Occipital lobe (tissue), 2 donors: ENCODE measurements around the gene OR51M1. TPM values are rescaled to one million over a fixed set of nuclear protein-coding genes. Genes with fewer than 3 reads are reported as not detected.
"Not testable (repeated sequence)": the region's sequence is repeated elsewhere in the genome, so short reads cannot be mapped to it uniquely, and the experiment has no call there.

Experiments
- DNase-seq: peaks from one replicate; lab custom pipeline; 2025; lab: John Stamatoyannopoulos, UW
- total RNA-seq: library from RNA; depleted of rRNA; stranded (reverse); fragments of >200 nt; gene quantifications from one replicate; pipeline ENCODE4 v1.2.3, GENCODE V29; 2014

OR51M1 gene
- total RNA-seq, result not detected

- DNase-seq, result no peak
These were observed at the start of gene OR51M1 for GRCh38 chr11:5383576-5383975. Gene OR51M1, plus strand, starts transcription at chr11:5383812. Its CDS starts 5,587 bp downstream, at chr11:5389399.

- no peak for DNase-seq
These were observed 48.4 kb upstream of the OR51M1 start for GRCh38 chr11:5335170-5335569.

DNA sequence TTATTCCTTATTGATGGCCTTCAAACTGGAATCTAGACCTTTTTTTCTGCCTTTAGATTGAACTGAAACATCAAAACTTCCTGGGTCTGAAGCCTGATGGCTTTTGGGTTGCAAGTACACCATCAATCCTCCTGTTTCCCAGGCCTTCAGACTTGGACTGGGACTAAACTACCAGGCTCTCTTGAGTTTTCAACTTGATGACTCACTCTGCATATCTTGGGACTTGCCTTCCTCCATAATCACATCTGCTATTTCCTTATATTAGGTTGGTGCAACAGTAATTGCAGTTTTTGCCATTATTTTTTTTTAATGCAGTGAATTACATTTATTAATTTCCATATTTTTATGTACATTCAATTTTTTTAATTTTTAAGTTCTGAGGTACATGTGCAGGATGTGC lies 47.3 kb upstream of the OR51M1 start:
- DNase-seq, result no peak

GRCh38 chr11:5337253-5337652 lies 46.4 kb upstream of the OR51M1 start:
- not testable (repeated sequence) for DNase-seq

GRCh38 chr11:5339771-5340322 lies 43.8 kb upstream of the OR51M1 start:
- DNase-seq, result no peak

DNA sequence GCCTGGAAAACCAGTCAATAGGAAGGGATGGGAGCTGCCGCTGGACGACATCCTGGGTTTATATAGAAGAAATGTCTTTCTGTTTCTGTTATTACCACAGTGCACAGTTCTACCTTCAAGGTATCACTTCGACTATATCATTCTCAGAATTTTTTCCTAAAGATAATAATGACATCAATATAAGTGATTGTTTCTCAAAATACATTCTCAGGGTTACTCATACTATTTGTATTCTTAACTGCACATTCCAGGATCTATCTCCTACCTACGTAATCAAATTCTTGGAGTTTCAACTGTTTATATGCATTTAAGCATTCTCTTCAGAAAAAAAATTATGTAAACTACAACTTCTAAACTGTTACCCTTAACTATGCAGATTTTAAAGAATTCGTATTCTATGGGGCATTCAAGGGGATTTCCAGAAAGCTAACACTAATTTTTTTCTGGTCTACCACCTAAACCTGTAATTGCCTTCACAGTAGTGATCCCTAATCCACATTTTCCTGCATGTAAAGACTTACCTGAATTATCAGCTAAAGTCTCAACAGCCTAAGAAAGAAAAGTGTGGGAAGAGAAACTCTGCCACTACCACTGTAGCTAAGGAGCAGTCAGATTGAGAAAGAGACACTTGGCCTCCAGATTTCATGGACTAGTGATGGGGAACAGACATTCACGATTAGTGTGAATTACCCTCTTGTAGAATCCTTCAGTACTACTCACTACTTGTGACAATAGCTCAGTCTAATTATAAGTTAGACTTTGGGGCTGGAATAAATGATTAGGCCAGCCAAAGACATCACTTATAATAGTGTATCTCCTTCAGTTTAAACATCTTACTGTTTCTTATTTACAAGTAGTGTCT lies 39.9 kb upstream of the OR51M1 start, which contains the start of gene OR51B5:
OR51B5 (minus strand) TSS at position 51 of the 862 bp plus-strand sequence; CDS start at position 51, 0 bp downstream.
- no peak for DNase-seq

GRCh38 chr11:5345831-5346230 lies 37.8 kb upstream of the OR51M1 start:
- DNase-seq, result no peak

- no peak for DNase-seq
These were observed 34.9 kb upstream of the OR51M1 start for GRCh38 chr11:5348551-5349194.

DNA sequence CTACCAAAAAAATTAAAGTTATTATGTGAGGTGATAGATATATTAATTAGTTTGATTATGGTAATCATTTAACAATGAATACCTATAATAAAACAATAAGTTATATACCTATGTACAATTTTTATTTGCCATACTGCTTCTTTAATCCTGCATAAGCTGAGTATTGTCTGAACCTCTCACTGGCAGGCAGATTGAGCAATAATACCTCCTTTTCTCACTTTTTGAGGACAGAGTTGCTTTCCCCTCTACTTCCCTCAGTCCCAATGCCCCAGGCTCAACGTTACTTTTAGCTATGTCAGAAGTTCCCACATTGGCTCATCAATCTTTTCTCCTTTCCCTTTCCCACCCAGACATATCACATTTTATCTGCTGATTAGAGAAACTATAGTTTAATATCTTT lies 34.1 kb upstream of the OR51M1 start:
- DNase-seq, result no peak

- no peak for DNase-seq
These were observed 32.4 kb upstream of the OR51M1 start, which contains the start of gene OR51B6 for GRCh38 chr11:5351208-5351607. Gene OR51B6, plus strand, starts transcription at chr11:5351508. Its CDS starts 0 bp downstream, at chr11:5351508.

- not testable (repeated sequence) for DNase-seq
These were observed 27.6 kb upstream of the OR51M1 start for GRCh38 chr11:5356031-5356430.

- no peak for DNase-seq
These were observed 21.5 kb upstream of the OR51M1 start for GRCh38 chr11:5362017-5362625.

DNA sequence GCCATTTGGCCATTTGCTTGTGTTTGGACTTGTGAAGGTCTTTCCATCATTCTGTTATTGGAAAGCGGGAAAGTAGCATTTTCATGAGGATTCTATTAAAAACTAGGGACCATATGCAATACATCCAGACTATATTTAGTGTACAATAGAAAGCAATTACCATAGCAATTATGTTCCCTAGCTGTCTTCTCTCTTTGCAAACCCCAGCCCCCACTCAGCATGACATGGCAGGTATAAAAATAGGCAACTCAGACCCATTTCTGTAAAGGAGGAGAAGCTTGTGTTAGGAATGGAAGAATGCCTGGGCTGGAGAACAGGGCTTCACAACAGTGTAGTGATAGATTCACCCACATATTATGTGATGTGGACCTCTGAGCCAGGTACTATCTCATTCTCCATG lies 19.9 kb upstream of the OR51M1 start:
- no peak for DNase-seq

DNA sequence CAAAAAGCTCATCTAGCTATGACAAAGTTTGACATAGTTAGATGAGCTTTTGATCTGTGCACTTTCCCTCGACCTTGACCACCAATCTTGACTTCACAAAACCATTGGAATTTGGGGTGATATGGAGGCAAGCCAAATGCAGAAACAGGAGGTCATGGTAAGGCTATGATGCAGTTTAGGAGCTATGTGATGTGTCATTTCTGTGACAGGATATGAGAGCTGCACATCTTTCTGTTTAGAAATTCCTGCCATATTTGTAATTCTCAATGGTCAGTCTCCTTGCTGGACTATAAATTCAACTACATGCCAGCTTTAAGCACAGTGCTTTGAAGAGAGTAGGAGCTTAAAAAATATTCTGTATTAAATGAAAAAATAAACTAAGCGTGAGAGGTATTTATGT lies 19.4 kb upstream of the OR51M1 start:
- no peak for DNase-seq

- not testable (repeated sequence) for DNase-seq
These were observed 17.2 kb upstream of the OR51M1 start for GRCh38 chr11:5366365-5366764.

- DNase-seq, result no peak
These were observed 16.8 kb upstream of the OR51M1 start for GRCh38 chr11:5366856-5367255.

DNA sequence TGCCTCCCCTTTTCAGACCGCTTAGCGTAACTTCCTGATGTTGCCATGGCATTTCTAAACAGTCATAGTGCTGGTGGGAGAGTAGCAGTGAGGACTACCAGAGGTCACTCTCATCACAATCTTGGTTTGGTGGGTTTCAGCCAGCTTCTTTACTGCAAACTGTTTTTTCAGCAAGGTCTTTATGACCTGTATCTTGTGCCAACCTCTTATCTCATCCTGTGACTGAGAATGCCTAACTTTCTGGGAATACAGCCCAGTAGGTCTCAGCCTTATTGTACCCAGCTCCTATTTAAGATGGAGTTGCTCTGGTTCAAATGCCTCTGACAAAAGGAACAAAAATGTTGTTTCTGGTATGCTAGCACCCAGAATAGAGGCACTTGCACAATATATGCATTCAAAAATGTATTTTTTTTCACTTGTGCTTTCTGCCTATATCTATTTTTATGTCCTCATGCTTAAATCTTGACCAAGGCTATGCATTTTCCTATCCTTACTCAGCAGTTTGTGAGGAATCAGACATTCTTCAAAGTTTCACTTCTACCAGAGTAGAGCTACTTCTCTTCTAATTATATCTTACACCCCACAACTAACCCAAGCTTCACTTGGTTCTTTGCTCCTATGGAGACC lies 16.1 kb upstream of the OR51M1 start:
- DNase-seq, result no peak

DNA sequence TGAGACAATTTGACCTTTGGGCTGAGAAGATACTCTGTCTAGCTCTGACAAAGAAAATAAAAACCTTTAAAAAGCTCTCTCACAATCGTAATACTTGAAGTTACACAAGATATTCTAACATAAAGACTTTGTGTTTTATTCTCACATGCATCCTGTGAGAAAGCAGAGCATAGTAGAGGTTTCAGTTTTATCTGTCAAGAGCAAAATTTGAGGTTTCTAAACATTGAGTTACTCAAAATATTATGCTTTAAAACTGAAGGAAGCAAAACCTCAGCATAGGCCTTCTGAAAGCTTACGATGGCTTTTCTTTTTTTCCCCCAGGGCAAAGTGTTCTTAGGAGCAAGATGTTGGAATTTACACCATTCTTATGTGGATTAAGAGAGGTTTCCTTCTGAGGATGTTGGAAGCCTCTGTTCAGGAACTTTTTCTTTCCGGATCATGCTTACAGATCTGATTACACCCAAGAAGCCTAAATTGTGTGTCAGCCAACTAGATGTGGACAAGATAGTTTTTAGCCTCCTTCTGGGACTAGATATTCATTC lies 15.0 kb upstream of the OR51M1 start:
- DNase-seq, result no peak

GRCh38 chr11:5369789-5370188 lies 13.8 kb upstream of the OR51M1 start:
- no peak for DNase-seq

DNA sequence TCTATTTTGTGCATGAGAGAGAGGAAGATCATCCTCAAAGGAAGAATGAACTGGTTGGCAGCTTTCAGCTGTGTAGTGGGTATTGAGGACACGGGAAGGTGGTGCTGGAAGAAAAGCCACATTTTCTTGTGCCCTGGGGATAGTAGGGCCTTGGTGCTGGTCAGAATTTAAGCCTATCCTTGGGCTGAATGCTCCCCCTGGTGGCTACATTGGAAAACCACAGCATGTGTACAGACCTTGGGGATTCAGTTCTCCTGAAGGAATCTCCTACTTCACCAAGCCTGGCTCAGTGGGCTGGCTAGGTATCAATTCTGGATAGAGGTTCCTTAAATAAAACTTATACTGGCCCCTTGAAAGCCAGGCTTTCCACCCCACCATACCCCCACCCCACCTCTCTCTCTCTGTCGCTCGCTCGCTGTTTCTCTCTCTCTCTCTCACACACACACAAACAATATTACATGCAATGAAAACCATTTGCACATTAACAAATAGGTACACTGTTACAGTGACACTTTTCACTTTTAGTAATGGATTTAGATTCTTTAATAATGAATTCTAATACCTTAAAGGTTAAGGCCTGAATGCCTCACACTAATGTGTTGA lies 2.8 kb upstream of the OR51M1 start:
- DNase-seq, result no peak

GRCh38 chr11:5384335-5384734 lies 723 bp downstream of the OR51M1 start:
- DNase-seq, result no peak
